GM23338 (cell line): ENCODE data around the gene AKAP7. TPM values are rescaled to one million over a fixed set of nuclear protein-coding genes. Genes with fewer than 3 reads are reported as not detected.

Experiments used
- ATAC-seq: fragments of 200-7000 bp; cut with Tn5 transposase; 3 replicates; pipeline ENCODE4 v1.9.1; 2020
- DNase-seq: peaks from one replicate; pipeline ENCODE4 v3.0.0-alpha.2; 2015; ENCODE audit warnings: low spot score
- H2AFZ ChIP-seq: fragments of 200-600 bp; sonication (generic); 2 replicates; pipeline ENCODE4 v1.8.0; 2016; ENCODE audit warnings: antibody characterized with exemption, mild to moderate bottlenecking, moderate library complexity
- H3F3A ChIP-seq: fragments of 200-600 bp; sonication (generic); replicated peaks from 2 replicates; pipeline ENCODE4 v1.8.0; 2017; ENCODE audit warnings: antibody characterized with exemption, mixed run types, low read depth
- H3K27ac ChIP-seq: fragments of 200-600 bp; sonication (generic); 2 replicates; pipeline ENCODE4 v1.6.1; 2016; ENCODE audit warnings: low read depth
- H3K27me3 ChIP-seq: fragments of 200-600 bp; sonication (generic); 2 replicates; pipeline ENCODE4 v1.8.0; 2016; ENCODE audit warnings: mild to moderate bottlenecking, mixed run types, moderate library complexity; ENCODE audit not compliant: insufficient read depth
- H3K36me3 ChIP-seq: fragments of 200-600 bp; sonication (generic); 2 replicates; pipeline ENCODE4 v1.8.0; 2016; ENCODE audit warnings: mild to moderate bottlenecking; ENCODE audit not compliant: insufficient read depth
- H3K4me1 ChIP-seq: fragments of 200-600 bp; sonication (generic); 2 replicates; pipeline ENCODE4 v1.8.0; 2016; ENCODE audit warnings: mild to moderate bottlenecking, moderate library complexity; ENCODE audit not compliant: insufficient read depth
- H3K4me2 ChIP-seq: fragments of 200-600 bp; sonication (generic); 2 replicates; pipeline ENCODE4 v1.7.1; 2017; ENCODE audit warnings: mixed run types
- H3K4me3 ChIP-seq: fragments of 200-600 bp; sonication (generic); 2 replicates; pipeline ENCODE4 v1.6.1; 2016; ENCODE audit warnings: mixed run types
- H3K79me2 ChIP-seq: fragments of 200-600 bp; sonication (generic); replicated peaks from 2 replicates; pipeline ENCODE4 v1.8.0; 2017; ENCODE audit warnings: mild to moderate bottlenecking; ENCODE audit not compliant: insufficient read depth
- H3K9me2 ChIP-seq: fragments of 200-600 bp; sonication (generic); 2 replicates; pipeline ENCODE4 v1.8.0; 2017; ENCODE audit not compliant: insufficient read depth
- H4K20me1 ChIP-seq: fragments of 200-600 bp; sonication (generic); replicated peaks from 2 replicates; pipeline ENCODE4 v1.8.0; 2017; ENCODE audit warnings: mild to moderate bottlenecking; ENCODE audit not compliant: insufficient read depth
- H3K27ac Mint-ChIP-seq: 2 replicates; pipeline ENCODE4 v1.8.0; 2020; ENCODE audit warnings: inconsistent platforms, mild to moderate bottlenecking, moderate library complexity, mixed read lengths
- H3K27me3 Mint-ChIP-seq: 3 replicates; pipeline ENCODE4 v1.8.0; 2022; ENCODE audit warnings: low read depth, mild to moderate bottlenecking, moderate library complexity, mixed read lengths, inconsistent platforms; ENCODE audit not compliant: insufficient read depth, poor library complexity
- H3K36me3 Mint-ChIP-seq: 3 replicates; pipeline ENCODE4 v1.8.0; 2021; ENCODE audit warnings: low read depth, mild to moderate bottlenecking, inconsistent platforms, moderate library complexity, mixed read lengths
- H3K4me1 Mint-ChIP-seq: 3 replicates; pipeline ENCODE4 v1.8.0; 2020; ENCODE audit warnings: mild to moderate bottlenecking, inconsistent platforms, mixed read lengths
- H3K4me3 Mint-ChIP-seq: 3 replicates; pipeline ENCODE4 v1.8.0; 2021; ENCODE audit warnings: moderate library complexity, mild to moderate bottlenecking, inconsistent platforms, mixed read lengths
- H3K9me3 Mint-ChIP-seq: 3 replicates; pipeline ENCODE4 v1.8.0; 2020; ENCODE audit warnings: moderate library complexity, mild to moderate bottlenecking, inconsistent platforms, mixed read lengths
- CREB1 ChIP-seq: fragments of 250-450 bp; sonication (Bioruptor Pico); IDR thresholded peaks from 2 replicates; pipeline ENCODE4 v1.5.0; 2020; ENCODE audit warnings: low read depth, mild to moderate bottlenecking, moderate library complexity
- EZH2 ChIP-seq: fragments of 200-600 bp; sonication (generic); IDR thresholded peaks from one replicate; pipeline ENCODE4 v1.8.0; 2017; ENCODE audit warnings: antibody characterized with exemption, mild to moderate bottlenecking, low read depth; ENCODE audit not compliant: unreplicated experiment
- NANOG ChIP-seq: IDR thresholded peaks from 2 replicates; pipeline ENCODE4 v1.6.1; 2016; ENCODE audit warnings: antibody characterized with exemption, borderline replicate concordance
- POLR2AphosphoS5 ChIP-seq: IDR thresholded peaks from 2 replicates; pipeline ENCODE4 v1.6.1; 2016; ENCODE audit warnings: antibody characterized with exemption, low read depth
- STAT1 ChIP-seq: IDR thresholded peaks from one replicate; pipeline ENCODE4 v1.6.1; 2016; ENCODE audit warnings: antibody characterized with exemption; ENCODE audit not compliant: unreplicated experiment
- polyA plus RNA-seq: library from polyadenylated mRNA; unstranded; fragments of >200 nt; fragmentation: Nextera tagmentation; extraction: Ambion mirVana; gene quantifications from 2 replicates; pipeline ENCODE4 v1.2.1, GENCODE V29; 2016
- total RNA-seq: library from RNA; depleted of rRNA; stranded (reverse); fragments of >200 nt; shearing (Covaris generic); gene quantifications from 2 replicates; pipeline ENCODE4 v1.2.3, GENCODE V29; 2014
- TF ChIP-seq, protein P1 (sequence below): fragments of 250-450 bp; sonication (Bioruptor Pico); IDR thresholded peaks from 2 replicates; pipeline ENCODE4 v1.5.0; 2020; ENCODE audit warnings: mild to moderate bottlenecking, moderate library complexity
- TF ChIP-seq, protein P2 (sequence below): IDR thresholded peaks from 2 replicates; pipeline ENCODE4 v1.6.1; 2016; ENCODE audit warnings: antibody characterized with exemption
- TF ChIP-seq, protein P3 (sequence below): IDR thresholded peaks from one replicate; pipeline ENCODE4 v1.6.1; 2018; ENCODE audit warnings: antibody characterized with exemption; ENCODE audit not compliant: unreplicated experiment

AKAP7 gene
- total and polyA plus RNA-seq, 2 experiments from 2014 or later = 12.2 to 20.0 TPM

DNA sequence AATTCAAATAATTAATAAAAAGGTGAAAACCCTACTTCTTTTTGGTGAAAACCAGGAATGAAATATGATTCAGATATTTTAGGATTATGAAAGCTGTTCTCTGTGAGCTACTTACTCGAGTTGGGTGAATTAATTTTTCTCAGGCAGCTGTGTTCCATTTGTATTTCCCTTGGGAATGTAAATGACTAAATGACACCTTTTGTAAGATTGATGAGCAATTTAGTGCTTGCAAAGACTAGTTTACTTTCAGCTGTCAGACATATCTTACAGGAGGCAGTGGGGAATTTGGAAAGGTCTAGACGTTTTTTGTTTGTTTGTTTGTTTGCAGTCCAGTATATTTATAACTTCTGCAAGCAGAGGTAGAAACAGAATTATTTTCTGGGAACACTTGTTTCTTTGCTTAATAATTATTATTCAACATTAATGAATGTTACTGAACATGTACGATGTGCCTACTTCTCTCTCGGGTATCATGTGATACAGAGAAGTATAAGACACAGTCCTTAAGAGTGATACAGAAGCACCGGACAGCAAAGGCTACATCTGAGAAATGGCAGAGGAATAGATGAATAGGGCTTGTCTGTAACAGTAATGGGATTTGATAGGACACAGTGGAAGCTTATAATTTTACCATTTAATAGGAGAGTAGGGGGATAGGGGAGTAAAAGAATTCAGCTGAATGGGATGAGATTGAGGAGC is 91.3 kb downstream of the AKAP7 start:
- peaks cover 10% of the 10 kb centered on the region; the same call in 2 of the 3 replicates for H3K4me1 Mint-ChIP-seq
- no peak overlapping the region for H3K4me3 Mint-ChIP-seq
- Histone ChIP-seq H3F3A (no peaks in the 10 kb centered on the region), H2AFZ (no peak overlapping the region), H3K27ac (no peak overlapping the region), H3K79me2 (no peaks in the 10 kb centered on the region), H4K20me1 (no peaks in the 10 kb centered on the region), H3K4me3 (no peak overlapping the region), H3K27me3 (no peaks in the 10 kb centered on the region), H3K4me1 (peaks cover 16% of the 10 kb centered on the region), H3K36me3 (no peaks in the 10 kb centered on the region), H3K9me2 (no peaks in the 10 kb centered on the region), H3K4me2 (0 out of 2 replicates have a peak overlapping the region, but pooled peaks have one; percentile 6)
- DNase-seq (no peak), ATAC-seq (no peak)
- H3K27me3 Mint-ChIP-seq = peaks cover 1% of the 10 kb centered on the region
- H3K27ac Mint-ChIP-seq = no peak overlapping the region
- no peak for TF ChIP-seq NANOG
- TF ChIP-seq CREB1 (CRISPR knock-in tag) = no peak
- TF ChIP-seq POLR2AphosphoS5 = no peak
- TF ChIP-seq, protein P1, sequence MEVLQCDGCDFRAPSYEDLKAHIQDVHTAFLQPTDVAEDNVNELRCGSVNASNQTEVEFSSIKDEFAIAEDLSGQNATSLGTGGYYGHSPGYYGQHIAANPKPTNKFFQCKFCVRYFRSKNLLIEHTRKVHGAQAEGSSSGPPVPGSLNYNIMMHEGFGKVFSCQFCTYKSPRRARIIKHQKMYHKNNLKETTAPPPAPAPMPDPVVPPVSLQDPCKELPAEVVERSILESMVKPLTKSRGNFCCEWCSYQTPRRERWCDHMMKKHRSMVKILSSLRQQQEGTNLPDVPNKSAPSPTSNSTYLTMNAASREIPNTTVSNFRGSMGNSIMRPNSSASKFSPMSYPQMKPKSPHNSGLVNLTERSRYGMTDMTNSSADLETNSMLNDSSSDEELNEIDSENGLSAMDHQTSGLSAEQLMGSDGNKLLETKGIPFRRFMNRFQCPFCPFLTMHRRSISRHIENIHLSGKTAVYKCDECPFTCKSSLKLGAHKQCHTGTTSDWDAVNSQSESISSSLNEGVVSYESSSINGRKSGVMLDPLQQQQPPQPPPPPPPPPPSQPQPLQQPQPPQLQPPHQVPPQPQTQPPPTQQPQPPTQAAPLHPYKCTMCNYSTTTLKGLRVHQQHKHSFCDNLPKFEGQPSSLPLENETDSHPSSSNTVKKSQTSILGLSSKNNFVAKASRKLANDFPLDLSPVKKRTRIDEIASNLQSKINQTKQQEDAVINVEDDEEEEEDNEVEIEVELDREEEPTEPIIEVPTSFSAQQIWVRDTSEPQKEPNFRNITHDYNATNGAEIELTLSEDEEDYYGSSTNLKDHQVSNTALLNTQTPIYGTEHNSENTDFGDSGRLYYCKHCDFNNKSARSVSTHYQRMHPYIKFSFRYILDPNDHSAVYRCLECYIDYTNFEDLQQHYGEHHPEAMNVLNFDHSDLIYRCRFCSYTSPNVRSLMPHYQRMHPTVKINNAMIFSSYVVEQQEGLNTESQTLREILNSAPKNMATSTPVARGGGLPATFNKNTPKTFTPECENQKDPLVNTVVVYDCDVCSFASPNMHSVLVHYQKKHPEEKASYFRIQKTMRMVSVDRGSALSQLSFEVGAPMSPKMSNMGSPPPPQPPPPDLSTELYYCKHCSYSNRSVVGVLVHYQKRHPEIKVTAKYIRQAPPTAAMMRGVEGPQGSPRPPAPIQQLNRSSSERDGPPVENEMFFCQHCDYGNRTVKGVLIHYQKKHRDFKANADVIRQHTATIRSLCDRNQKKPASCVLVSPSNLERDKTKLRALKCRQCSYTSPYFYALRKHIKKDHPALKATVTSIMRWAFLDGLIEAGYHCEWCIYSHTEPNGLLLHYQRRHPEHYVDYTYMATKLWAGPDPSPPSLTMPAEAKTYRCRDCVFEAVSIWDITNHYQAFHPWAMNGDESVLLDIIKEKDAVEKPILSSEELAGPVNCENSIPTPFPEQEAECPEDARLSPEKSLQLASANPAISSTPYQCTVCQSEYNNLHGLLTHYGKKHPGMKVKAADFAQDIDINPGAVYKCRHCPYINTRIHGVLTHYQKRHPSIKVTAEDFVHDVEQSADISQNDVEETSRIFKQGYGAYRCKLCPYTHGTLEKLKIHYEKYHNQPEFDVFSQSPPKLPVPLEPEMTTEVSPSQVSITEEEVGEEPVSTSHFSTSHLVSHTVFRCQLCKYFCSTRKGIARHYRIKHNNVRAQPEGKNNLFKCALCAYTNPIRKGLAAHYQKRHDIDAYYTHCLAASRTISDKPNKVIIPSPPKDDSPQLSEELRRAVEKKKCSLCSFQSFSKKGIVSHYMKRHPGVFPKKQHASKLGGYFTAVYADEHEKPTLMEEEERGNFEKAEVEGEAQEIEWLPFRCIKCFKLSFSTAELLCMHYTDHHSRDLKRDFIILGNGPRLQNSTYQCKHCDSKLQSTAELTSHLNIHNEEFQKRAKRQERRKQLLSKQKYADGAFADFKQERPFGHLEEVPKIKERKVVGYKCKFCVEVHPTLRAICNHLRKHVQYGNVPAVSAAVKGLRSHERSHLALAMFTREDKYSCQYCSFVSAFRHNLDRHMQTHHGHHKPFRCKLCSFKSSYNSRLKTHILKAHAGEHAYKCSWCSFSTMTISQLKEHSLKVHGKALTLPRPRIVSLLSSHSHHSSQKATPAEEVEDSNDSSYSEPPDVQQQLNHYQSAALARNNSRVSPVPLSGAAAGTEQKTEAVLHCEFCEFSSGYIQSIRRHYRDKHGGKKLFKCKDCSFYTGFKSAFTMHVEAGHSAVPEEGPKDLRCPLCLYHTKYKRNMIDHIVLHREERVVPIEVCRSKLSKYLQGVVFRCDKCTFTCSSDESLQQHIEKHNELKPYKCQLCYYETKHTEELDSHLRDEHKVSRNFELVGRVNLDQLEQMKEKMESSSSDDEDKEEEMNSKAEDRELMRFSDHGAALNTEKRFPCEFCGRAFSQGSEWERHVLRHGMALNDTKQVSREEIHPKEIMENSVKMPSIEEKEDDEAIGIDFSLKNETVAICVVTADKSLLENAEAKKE (CRISPR knock-in tag) = no peak
- TF ChIP-seq, protein P2, sequence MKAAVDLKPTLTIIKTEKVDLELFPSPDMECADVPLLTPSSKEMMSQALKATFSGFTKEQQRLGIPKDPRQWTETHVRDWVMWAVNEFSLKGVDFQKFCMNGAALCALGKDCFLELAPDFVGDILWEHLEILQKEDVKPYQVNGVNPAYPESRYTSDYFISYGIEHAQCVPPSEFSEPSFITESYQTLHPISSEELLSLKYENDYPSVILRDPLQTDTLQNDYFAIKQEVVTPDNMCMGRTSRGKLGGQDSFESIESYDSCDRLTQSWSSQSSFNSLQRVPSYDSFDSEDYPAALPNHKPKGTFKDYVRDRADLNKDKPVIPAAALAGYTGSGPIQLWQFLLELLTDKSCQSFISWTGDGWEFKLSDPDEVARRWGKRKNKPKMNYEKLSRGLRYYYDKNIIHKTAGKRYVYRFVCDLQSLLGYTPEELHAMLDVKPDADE = no peak
- no peak for TF ChIP-seq EZH2
- TF ChIP-seq STAT1 = no peak
- TF ChIP-seq, protein P3, sequence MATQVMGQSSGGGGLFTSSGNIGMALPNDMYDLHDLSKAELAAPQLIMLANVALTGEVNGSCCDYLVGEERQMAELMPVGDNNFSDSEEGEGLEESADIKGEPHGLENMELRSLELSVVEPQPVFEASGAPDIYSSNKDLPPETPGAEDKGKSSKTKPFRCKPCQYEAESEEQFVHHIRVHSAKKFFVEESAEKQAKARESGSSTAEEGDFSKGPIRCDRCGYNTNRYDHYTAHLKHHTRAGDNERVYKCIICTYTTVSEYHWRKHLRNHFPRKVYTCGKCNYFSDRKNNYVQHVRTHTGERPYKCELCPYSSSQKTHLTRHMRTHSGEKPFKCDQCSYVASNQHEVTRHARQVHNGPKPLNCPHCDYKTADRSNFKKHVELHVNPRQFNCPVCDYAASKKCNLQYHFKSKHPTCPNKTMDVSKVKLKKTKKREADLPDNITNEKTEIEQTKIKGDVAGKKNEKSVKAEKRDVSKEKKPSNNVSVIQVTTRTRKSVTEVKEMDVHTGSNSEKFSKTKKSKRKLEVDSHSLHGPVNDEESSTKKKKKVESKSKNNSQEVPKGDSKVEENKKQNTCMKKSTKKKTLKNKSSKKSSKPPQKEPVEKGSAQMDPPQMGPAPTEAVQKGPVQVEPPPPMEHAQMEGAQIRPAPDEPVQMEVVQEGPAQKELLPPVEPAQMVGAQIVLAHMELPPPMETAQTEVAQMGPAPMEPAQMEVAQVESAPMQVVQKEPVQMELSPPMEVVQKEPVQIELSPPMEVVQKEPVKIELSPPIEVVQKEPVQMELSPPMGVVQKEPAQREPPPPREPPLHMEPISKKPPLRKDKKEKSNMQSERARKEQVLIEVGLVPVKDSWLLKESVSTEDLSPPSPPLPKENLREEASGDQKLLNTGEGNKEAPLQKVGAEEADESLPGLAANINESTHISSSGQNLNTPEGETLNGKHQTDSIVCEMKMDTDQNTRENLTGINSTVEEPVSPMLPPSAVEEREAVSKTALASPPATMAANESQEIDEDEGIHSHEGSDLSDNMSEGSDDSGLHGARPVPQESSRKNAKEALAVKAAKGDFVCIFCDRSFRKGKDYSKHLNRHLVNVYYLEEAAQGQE = no peak
- H3K9me3 Mint-ChIP-seq = peaks cover 3% of the 10 kb centered on the region; the same call in 1 of the 3 replicates
- peaks cover 7% of the 10 kb centered on the region; the same call in 2 of the 3 replicates for H3K36me3 Mint-ChIP-seq
